ENCODE results near the gene BOLA1. TPM values are rescaled to one million over a fixed set of nuclear protein-coding genes. Genes with fewer than 3 reads are reported as not detected.

BOLA1 gene
- total RNA-seq, 4 donors from 2014 or later: 7.4 to 61.0 (median 31.5) TPM

DNA sequence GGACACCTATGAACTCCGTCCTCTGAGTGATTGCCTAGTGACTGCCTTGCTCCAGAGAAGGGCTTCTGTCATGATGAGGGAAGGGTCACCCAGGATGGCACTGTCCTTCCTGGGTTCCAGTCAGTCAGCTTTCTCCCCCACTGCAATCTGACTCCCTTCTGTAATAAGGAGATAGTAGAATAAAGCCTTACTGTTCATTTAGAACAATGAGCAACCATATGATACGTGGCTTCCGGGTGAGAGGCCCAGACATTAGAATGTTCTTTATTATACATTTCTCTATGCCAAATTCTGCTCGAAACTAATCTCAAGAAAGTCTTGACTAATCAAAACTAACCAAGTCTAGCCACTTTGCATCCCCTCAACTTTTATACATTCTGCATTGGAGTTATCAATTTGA is 45.8 kb downstream of the BOLA1 start:
- intact Hi-C loops (cut with DNase I; ENCODE audit: low total_unique reads) (no loop called here), in situ Hi-C loops (cut with MboI; ENCODE audit: low pct_ligation_motif_present in 1 of 4, low pct_unique_long_range_greater_than_20kb in 1 of 4, low sequenced_read_pairs in 3 of 4) (no loop called here)
- Histone ChIP-seq H3K9me3 (no peaks in the 10 kb centered on the region), H3K36me3 (peaks cover 0 to 31% (median 9%) of the 10 kb centered on the region in 4 donors), H3K27ac (no peak overlapping the region), H3K4me3 (no peak overlapping the region), H3K27me3 (no peaks in the 10 kb centered on the region), H3K4me1 (peaks cover 6 to 31% (median 7%) of the 10 kb centered on the region in 4 donors)
- TF ChIP-seq EP300 (IDR thresholded peaks at IDR 0.05; ENCODE audit: low read depth) (no peak), POLR2A (IDR thresholded peaks at IDR 0.05) (no peak)
- TF ChIP-seq, protein P1, sequence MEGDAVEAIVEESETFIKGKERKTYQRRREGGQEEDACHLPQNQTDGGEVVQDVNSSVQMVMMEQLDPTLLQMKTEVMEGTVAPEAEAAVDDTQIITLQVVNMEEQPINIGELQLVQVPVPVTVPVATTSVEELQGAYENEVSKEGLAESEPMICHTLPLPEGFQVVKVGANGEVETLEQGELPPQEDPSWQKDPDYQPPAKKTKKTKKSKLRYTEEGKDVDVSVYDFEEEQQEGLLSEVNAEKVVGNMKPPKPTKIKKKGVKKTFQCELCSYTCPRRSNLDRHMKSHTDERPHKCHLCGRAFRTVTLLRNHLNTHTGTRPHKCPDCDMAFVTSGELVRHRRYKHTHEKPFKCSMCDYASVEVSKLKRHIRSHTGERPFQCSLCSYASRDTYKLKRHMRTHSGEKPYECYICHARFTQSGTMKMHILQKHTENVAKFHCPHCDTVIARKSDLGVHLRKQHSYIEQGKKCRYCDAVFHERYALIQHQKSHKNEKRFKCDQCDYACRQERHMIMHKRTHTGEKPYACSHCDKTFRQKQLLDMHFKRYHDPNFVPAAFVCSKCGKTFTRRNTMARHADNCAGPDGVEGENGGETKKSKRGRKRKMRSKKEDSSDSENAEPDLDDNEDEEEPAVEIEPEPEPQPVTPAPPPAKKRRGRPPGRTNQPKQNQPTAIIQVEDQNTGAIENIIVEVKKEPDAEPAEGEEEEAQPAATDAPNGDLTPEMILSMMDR (IDR thresholded peaks at IDR 0.05): no peak
- no peak for DNase-seq
- 90 to 100% methylated on average over 3 to 4 of the region's 4 CpGs for WGBS, 2 donors (ENCODE audit: low coverage in 1 of 2)

DNA sequence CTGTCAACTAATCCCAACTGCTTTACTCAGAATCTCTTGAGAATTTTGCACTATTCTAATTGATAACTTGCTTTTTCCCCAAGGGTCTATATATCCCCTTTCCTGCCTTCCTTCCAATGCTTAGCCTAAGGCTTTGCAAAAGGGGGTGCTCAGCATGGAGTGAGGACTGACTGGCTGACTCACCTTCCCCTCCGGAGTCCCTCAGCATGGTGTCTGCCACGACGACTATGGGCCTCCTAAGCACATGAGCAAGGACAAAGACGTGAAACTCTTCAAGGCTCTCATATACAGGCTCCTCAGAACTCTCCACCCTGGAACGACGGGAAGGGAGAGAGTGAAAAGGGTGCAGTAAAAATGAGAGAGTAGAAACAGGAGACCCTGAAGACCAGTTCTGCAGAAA is 50.5 kb downstream of the BOLA1 start:
- WGBS, 2 donors (ENCODE audit: low coverage in 1 of 2): 88% methylated on average over 6 of the region's 6 CpGs; no CpG with 5 or more reads in 1 of the 2 donors
- Histone ChIP-seq H3K4me1 (no peaks in the 10 kb centered on the region), H3K36me3 (peaks cover 0 to 28% (median 10%) of the 10 kb centered on the region in 4 donors), H3K27ac (no peak overlapping the region), H3K9me3 (no peaks in the 10 kb centered on the region), H3K27me3 (no peaks in the 10 kb centered on the region), H3K4me3 (no peak overlapping the region)
- intact Hi-C loops (cut with DNase I; ENCODE audit: low total_unique reads): no loop called here
- in situ Hi-C loops (cut with MboI; ENCODE audit: low pct_ligation_motif_present in 1 of 4, low pct_unique_long_range_greater_than_20kb in 1 of 4, low sequenced_read_pairs in 3 of 4): loop anchor here in 2 of 4 donors (25.0 kb wide), 1 partner anchor 237 kb away; no protein-coding TSS in a partner anchor
- TF ChIP-seq POLR2A (IDR thresholded peaks at IDR 0.05) (no peak), EP300 (IDR thresholded peaks at IDR 0.05; ENCODE audit: low read depth) (no peak), POLR2AphosphoS5 (IDR thresholded peaks at IDR 0.05) (no peak)
- TF ChIP-seq, protein P1 (IDR thresholded peaks at IDR 0.05): no peak
- DNase-seq: no peak

Other genes with a start within 250 kb of the BOLA1 start
- gene FCGR1A, start 116.9 kb upstream of the BOLA1 start, total RNA-seq: 1 to 10 TPM in 1 of 4 donors, not detected in 3; 2.9 TPM
- gene SV2A, start 18.3 kb downstream of the BOLA1 start, total RNA-seq: 1 to 10 TPM in 3 of 4 donors, under 1 TPM in 1; 0.40 to 2.5 (median 1.5) TPM
- 10 to 100 TPM; 32.4 to 78.6 (median 46.2) TPM for gene SF3B4, start 28.2 kb downstream of the BOLA1 start, total RNA-seq
- gene MTMR11, start 37.3 kb downstream of the BOLA1 start, total RNA-seq: 100 to 1,000 TPM; 284 to 483 (median 296) TPM
- 10 to 100 TPM; 11.3 to 26.8 (median 25.5) TPM for gene OTUD7B, start 111.2 kb downstream of the BOLA1 start, total RNA-seq
- gene VPS45, start 168.2 kb downstream of the BOLA1 start, total RNA-seq: 10 to 100 TPM; 16.1 to 47.5 (median 34.7) TPM